Measurements from ENCODE around the gene FZD7. TPM values are rescaled to one million over a fixed set of nuclear protein-coding genes. Genes with fewer than 3 reads are reported as not detected.

Gene FZD7
- total and polyA plus RNA-seq, 4 donors, result 3.9 to 31.7 (median 8.3) TPM

GRCh38 chr2:202064171-202064880 lies 30.7 kb downstream of the FZD7 start:
- H3K4me1 ChIP-seq (ENCODE audit: control insufficient read depth in 5 of 5, insufficient read depth in 5 of 5, low read length in 5 of 5), result peaks cover 0 to 22% (median 11%) of the 10 kb centered on the region in 5 donors
- no peaks in the 10 kb centered on the region for H3K27me3 ChIP-seq (ENCODE audit: control insufficient read depth in 3 of 3, insufficient read depth in 3 of 3, low read length in 2 of 3)
- H3K36me3 ChIP-seq (ENCODE audit: control insufficient read depth in 4 of 4, insufficient read depth in 4 of 4, low read length in 4 of 4), result no peaks in the 10 kb centered on the region
- TF ChIP-seq CTCF (IDR thresholded peaks at IDR 0.05; ENCODE audit: control extremely low read depth, extremely low read depth), result no peak
- peak overlapping the region; percentile 40 for H3K27ac ChIP-seq (ENCODE audit: low read depth in 1 of 2, low read length in 1 of 2)
- ATAC-seq (ENCODE audit: insufficient read depth, low FRiP score) (peak; percentile 76), DNase-seq (peak; percentile 80 to 95 (median 90))
- WGBS, 2 donors, result 32 to 56% methylated on average over 3 of the region's 3 CpGs
- H3K9me3 ChIP-seq (ENCODE audit: control insufficient read depth in 4 of 4, insufficient read depth in 3 of 4, low read length in 3 of 4), result no peaks in the 10 kb centered on the region
- peak overlapping the region in 1 of 2 donors; percentile 8 for H3K9ac ChIP-seq (ENCODE audit: insufficient read depth in 1 of 2, low read length in 2 of 2)
- H3K4me3 ChIP-seq, result no peak overlapping the region

GRCh38 chr2:202064881-202065230 lies 31.2 kb downstream of the FZD7 start:
- ATAC-seq (ENCODE audit: insufficient read depth, low FRiP score), result no peak
- Histone ChIP-seq H3K36me3 (ENCODE audit: control insufficient read depth in 4 of 4, insufficient read depth in 4 of 4, low read length in 4 of 4) (no peaks in the 10 kb centered on the region), H3K4me1 (ENCODE audit: control insufficient read depth in 5 of 5, insufficient read depth in 5 of 5, low read length in 5 of 5) (peaks cover 0 to 27% (median 15%) of the 10 kb centered on the region in 5 donors), H3K9me3 (ENCODE audit: control insufficient read depth in 4 of 4, insufficient read depth in 3 of 4, low read length in 3 of 4) (no peaks in the 10 kb centered on the region), H3K27ac (ENCODE audit: low read depth in 1 of 2, low read length in 1 of 2) (no peak overlapping the region), H3K27me3 (ENCODE audit: control insufficient read depth in 3 of 3, insufficient read depth in 3 of 3, low read length in 2 of 3) (no peaks in the 10 kb centered on the region), H3K9ac (ENCODE audit: insufficient read depth in 1 of 2, low read length in 2 of 2) (no peak overlapping the region), H3K4me3 (no peak overlapping the region)
- WGBS, 2 donors, result 90 to 91% methylated on average over 3 of the region's 3 CpGs
- no peak for TF ChIP-seq CTCF (IDR thresholded peaks at IDR 0.05; ENCODE audit: control extremely low read depth, extremely low read depth)
- no peak for DNase-seq

DNA sequence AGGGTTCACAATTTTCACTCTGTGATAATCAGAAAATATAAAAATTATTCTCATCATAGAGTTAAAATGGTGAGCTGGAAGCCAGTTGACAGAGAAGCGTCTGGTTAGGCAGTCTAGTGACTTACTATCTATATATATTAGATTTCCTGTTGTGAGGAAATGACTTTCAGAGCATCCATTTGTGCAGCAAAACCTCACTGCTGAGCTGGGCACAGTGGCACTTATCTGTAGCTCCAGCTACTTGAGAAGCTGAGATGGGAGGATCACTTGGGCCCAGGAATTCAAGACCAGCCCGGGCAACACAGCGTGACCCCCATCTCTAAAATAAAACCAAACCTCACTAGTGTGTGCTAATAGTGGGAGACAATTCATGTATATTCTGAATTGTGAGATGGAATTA lies 32.2 kb downstream of the FZD7 start:
- ATAC-seq (ENCODE audit: insufficient read depth, low FRiP score) (no peak), DNase-seq (no peak)
- H3K27me3 ChIP-seq (ENCODE audit: control insufficient read depth in 3 of 3, insufficient read depth in 3 of 3, low read length in 2 of 3), result no peaks in the 10 kb centered on the region
- H3K4me3 ChIP-seq, result no peak overlapping the region
- no peak overlapping the region for H3K27ac ChIP-seq (ENCODE audit: low read depth in 1 of 2, low read length in 1 of 2)
- no peaks in the 10 kb centered on the region for H3K36me3 ChIP-seq (ENCODE audit: control insufficient read depth in 4 of 4, insufficient read depth in 4 of 4, low read length in 4 of 4)
- no peaks in the 10 kb centered on the region for H3K9me3 ChIP-seq (ENCODE audit: control insufficient read depth in 4 of 4, insufficient read depth in 3 of 4, low read length in 3 of 4)
- H3K9ac ChIP-seq (ENCODE audit: insufficient read depth in 1 of 2, low read length in 2 of 2), result no peak overlapping the region
- 77 to 80% methylated on average over 3 of the region's 3 CpGs for WGBS, 2 donors
- peaks cover 0 to 29% (median 15%) of the 10 kb centered on the region in 5 donors for H3K4me1 ChIP-seq (ENCODE audit: control insufficient read depth in 5 of 5, insufficient read depth in 5 of 5, low read length in 5 of 5)
- TF ChIP-seq CTCF (IDR thresholded peaks at IDR 0.05; ENCODE audit: control extremely low read depth, extremely low read depth), result no peak

- DNase-seq (no peak), ATAC-seq (ENCODE audit: insufficient read depth, low FRiP score) (no peak)
- WGBS, 2 donors, result 73 to 81% methylated on average over 2 of the region's 2 CpGs
- H3K4me3 ChIP-seq, result no peak overlapping the region
- H3K36me3 ChIP-seq (ENCODE audit: control insufficient read depth in 4 of 4, insufficient read depth in 4 of 4, low read length in 4 of 4), result no peaks in the 10 kb centered on the region
- peaks cover 0 to 29% (median 15%) of the 10 kb centered on the region in 5 donors for H3K4me1 ChIP-seq (ENCODE audit: control insufficient read depth in 5 of 5, insufficient read depth in 5 of 5, low read length in 5 of 5)
- no peaks in the 10 kb centered on the region for H3K27me3 ChIP-seq (ENCODE audit: control insufficient read depth in 3 of 3, insufficient read depth in 3 of 3, low read length in 2 of 3)
- no peak for TF ChIP-seq CTCF (IDR thresholded peaks at IDR 0.05; ENCODE audit: control extremely low read depth, extremely low read depth)
- H3K9me3 ChIP-seq (ENCODE audit: control insufficient read depth in 4 of 4, insufficient read depth in 3 of 4, low read length in 3 of 4), result no peaks in the 10 kb centered on the region
- no peak overlapping the region for H3K27ac ChIP-seq (ENCODE audit: low read depth in 1 of 2, low read length in 1 of 2)
- H3K9ac ChIP-seq (ENCODE audit: insufficient read depth in 1 of 2, low read length in 2 of 2), result no peak overlapping the region
Observed at GRCh38 chr2:202066875-202067274, 33.2 kb downstream of the FZD7 start.
